ENCODE data around the gene PLTP. TPM values are rescaled to one million over a fixed set of nuclear protein-coding genes. Genes with fewer than 3 reads are reported as not detected.
A peak's percentile ranks its signal among the peaks of the same experiment; 100 is the strongest.

PLTP gene
- total and polyA plus RNA-seq, 2 of the 13 experiments (the other 11 are each of a cell fraction or from before 2014, with no cell fraction given) = 16.9 to 28.6 TPM

- TF ChIP-seq ZNF749 (CRISPR knock-in tag; IDR thresholded peaks at IDR 0.05; ENCODE audit: borderline replicate concordance) = peak; percentile 59; the same call in 1 of the 2 replicates
- no peak; the same call in 1 of the 2 replicates for TF ChIP-seq ZNF33B (CRISPR knock-in tag; IDR thresholded peaks at IDR 0.05)
- TF ChIP-seq ZNF550 (CRISPR knock-in tag; IDR thresholded peaks at IDR 0.05; ENCODE audit: borderline replicate concordance) = no peak
- peak; percentile 62 for TF ChIP-seq MAZ (IDR thresholded peaks at IDR 0.05; ENCODE audit: borderline replicate concordance, low read depth, low read length)
- TF ChIP-seq MAZ (CRISPR knock-in tag; IDR thresholded peaks at IDR 0.05; ENCODE audit: low read depth) = peak; percentile 50; the same call in 1 of the 2 replicates
- TF ChIP-seq RORA (CRISPR knock-in tag; IDR thresholded peaks at IDR 0.05) = peak; percentile 41; the same call in 1 of the 2 replicates
- TF ChIP-seq, protein P1, sequence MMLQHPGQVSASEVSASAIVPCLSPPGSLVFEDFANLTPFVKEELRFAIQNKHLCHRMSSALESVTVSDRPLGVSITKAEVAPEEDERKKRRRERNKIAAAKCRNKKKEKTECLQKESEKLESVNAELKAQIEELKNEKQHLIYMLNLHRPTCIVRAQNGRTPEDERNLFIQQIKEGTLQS (CRISPR knock-in tag; IDR thresholded peaks at IDR 0.05) = peak; percentile 47; the same call in 1 of the 2 replicates
- TF ChIP-seq ZNF577 (CRISPR knock-in tag; IDR thresholded peaks at IDR 0.05; ENCODE audit: borderline replicate concordance, low read depth) = no peak
- TF ChIP-seq NR1H2 (CRISPR knock-in tag; IDR thresholded peaks at IDR 0.05; ENCODE audit: borderline replicate concordance, low read depth) = peak; percentile 82; the same call in 1 of the 2 replicates
- no peak for TF ChIP-seq MLLT10 (CRISPR knock-in tag; IDR thresholded peaks at IDR 0.05)
- peak; percentile 63 to 93; a peak in 3 of 4 replicates for TF ChIP-seq EP300 (IDR thresholded peaks at IDR 0.05; ENCODE audit: low read depth in 2 of 2, low read length in 2 of 2)
- no peak; the same call in 1 of the 2 replicates for TF ChIP-seq EP300 (CRISPR knock-in tag; IDR thresholded peaks at IDR 0.05; ENCODE audit: borderline replicate concordance)
- no peak; the same call in none of the 2 replicates for TF ChIP-seq KDM6A (CRISPR knock-in tag; IDR thresholded peaks at IDR 0.05; ENCODE audit: low read depth)
- TF ChIP-seq ZSCAN5A (CRISPR knock-in tag; IDR thresholded peaks at IDR 0.05; ENCODE audit: borderline replicate concordance) = no peak
- TF ChIP-seq NR2C2 (CRISPR knock-in tag; IDR thresholded peaks at IDR 0.05; ENCODE audit: borderline replicate concordance) = peak; percentile 71
- TF ChIP-seq DMAP1 (CRISPR knock-in tag; IDR thresholded peaks at IDR 0.05) = no peak; the same call in 1 of the 2 replicates
- TF ChIP-seq, protein P2, sequence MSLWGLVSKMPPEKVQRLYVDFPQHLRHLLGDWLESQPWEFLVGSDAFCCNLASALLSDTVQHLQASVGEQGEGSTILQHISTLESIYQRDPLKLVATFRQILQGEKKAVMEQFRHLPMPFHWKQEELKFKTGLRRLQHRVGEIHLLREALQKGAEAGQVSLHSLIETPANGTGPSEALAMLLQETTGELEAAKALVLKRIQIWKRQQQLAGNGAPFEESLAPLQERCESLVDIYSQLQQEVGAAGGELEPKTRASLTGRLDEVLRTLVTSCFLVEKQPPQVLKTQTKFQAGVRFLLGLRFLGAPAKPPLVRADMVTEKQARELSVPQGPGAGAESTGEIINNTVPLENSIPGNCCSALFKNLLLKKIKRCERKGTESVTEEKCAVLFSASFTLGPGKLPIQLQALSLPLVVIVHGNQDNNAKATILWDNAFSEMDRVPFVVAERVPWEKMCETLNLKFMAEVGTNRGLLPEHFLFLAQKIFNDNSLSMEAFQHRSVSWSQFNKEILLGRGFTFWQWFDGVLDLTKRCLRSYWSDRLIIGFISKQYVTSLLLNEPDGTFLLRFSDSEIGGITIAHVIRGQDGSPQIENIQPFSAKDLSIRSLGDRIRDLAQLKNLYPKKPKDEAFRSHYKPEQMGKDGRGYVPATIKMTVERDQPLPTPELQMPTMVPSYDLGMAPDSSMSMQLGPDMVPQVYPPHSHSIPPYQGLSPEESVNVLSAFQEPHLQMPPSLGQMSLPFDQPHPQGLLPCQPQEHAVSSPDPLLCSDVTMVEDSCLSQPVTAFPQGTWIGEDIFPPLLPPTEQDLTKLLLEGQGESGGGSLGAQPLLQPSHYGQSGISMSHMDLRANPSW (CRISPR knock-in tag; IDR thresholded peaks at IDR 0.05; ENCODE audit: borderline replicate concordance) = peak; percentile 90
- peak; percentile 91 for TF ChIP-seq NR2F6 (IDR thresholded peaks at IDR 0.05)
- TF ChIP-seq NR2F6 (CRISPR knock-in tag; IDR thresholded peaks at IDR 0.05) = peak; percentile 93
- peak; percentile 94 for TF ChIP-seq ZNF264 (CRISPR knock-in tag; IDR thresholded peaks at IDR 0.05)
- no peak for TF ChIP-seq HNRNPUL1 (IDR thresholded peaks at IDR 0.05; ENCODE audit: low read depth, low read length)
- peak; percentile 88 for TF ChIP-seq ZNF121 (CRISPR knock-in tag; IDR thresholded peaks at IDR 0.05)
- TF ChIP-seq, protein P3, sequence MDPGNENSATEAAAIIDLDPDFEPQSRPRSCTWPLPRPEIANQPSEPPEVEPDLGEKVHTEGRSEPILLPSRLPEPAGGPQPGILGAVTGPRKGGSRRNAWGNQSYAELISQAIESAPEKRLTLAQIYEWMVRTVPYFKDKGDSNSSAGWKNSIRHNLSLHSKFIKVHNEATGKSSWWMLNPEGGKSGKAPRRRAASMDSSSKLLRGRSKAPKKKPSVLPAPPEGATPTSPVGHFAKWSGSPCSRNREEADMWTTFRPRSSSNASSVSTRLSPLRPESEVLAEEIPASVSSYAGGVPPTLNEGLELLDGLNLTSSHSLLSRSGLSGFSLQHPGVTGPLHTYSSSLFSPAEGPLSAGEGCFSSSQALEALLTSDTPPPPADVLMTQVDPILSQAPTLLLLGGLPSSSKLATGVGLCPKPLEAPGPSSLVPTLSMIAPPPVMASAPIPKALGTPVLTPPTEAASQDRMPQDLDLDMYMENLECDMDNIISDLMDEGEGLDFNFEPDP (CRISPR knock-in tag; conservative IDR thresholded peaks at IDR 0.05) = no peak
- peak; percentile 97 for TF ChIP-seq ZMYM2 (CRISPR knock-in tag; IDR thresholded peaks at IDR 0.05)
These were observed 15.3 kb upstream of the PLTP start (continued) for GRCh38 chr20:45927071-45927878.

All from HepG2 (cell line).